ENCODE results near the gene FNDC4.

DNA sequence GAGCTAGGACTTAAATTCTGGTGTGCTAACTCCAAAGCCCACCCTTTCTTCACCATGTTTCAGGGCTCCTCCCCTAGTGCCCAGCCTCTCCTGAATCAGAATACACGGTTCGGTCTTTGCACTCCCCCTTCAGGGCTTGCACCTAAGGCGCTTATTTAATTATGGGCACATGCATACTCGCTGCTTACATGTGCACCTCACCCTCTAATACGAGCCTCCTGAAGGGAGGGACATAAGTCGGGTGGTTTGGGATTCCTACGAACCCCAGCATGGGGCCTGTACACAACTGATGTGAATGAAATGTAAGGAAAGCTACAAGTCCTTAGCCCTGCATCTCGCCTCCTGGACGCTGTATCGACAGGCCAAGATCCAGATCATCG is 5.9 kb downstream of the FNDC4 start:
- TF ChIP-seq, protein P1, sequence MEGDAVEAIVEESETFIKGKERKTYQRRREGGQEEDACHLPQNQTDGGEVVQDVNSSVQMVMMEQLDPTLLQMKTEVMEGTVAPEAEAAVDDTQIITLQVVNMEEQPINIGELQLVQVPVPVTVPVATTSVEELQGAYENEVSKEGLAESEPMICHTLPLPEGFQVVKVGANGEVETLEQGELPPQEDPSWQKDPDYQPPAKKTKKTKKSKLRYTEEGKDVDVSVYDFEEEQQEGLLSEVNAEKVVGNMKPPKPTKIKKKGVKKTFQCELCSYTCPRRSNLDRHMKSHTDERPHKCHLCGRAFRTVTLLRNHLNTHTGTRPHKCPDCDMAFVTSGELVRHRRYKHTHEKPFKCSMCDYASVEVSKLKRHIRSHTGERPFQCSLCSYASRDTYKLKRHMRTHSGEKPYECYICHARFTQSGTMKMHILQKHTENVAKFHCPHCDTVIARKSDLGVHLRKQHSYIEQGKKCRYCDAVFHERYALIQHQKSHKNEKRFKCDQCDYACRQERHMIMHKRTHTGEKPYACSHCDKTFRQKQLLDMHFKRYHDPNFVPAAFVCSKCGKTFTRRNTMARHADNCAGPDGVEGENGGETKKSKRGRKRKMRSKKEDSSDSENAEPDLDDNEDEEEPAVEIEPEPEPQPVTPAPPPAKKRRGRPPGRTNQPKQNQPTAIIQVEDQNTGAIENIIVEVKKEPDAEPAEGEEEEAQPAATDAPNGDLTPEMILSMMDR (IDR thresholded peaks at IDR 0.05): peak in 1 of 3 experiments; percentile 19
- TF ChIP-seq POLR2AphosphoS5 (IDR thresholded peaks at IDR 0.05) (no peak), POLR2A (IDR thresholded peaks at IDR 0.05; ENCODE audit: low read depth) (no peak)
